Measurements from ENCODE around the gene RAD17.
"Not testable (repeated sequence)": the region's sequence is repeated elsewhere in the genome, so short reads cannot be mapped to it uniquely, and the experiment has no call there.

The RAD17 gene

GRCh38 chr5:69369340-69370121, at the start of gene RAD17, which contains the start of the genes AK6 and TAF9:
Gene RAD17, plus strand, starts transcription at chr5:69369818. Its CDS starts 2,391 bp downstream, at chr5:69372209.
Gene AK6, minus strand, starts transcription at chr5:69369520. Its CDS starts 30 bp downstream, at chr5:69369490.
Gene TAF9, minus strand, starts transcription at chr5:69369520. Its CDS starts 3,783 bp downstream, at chr5:69365737.
- peak; percentile 86 for DNase-seq

DNA sequence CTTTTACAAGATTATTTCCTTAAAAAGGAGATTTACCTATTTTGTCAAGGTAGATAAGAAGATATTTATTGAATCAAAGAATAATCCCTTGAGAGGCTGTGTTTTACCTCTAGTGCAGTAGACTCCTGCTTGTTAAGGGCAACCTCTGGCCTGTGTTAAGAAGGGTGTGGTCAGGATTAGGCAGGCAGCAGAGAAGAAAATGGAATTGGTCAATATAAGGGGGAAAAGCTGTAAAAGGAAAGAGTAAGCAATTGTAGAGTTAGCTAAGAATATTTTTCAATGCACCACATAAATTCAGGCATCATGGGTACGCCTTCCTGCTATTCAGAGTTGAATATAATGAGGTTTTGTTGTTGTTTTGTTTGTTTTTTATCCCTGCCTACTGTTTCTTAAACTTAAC, 43.3 kb upstream of the RAD17 start:
- DNase-seq, result no peak

DNA sequence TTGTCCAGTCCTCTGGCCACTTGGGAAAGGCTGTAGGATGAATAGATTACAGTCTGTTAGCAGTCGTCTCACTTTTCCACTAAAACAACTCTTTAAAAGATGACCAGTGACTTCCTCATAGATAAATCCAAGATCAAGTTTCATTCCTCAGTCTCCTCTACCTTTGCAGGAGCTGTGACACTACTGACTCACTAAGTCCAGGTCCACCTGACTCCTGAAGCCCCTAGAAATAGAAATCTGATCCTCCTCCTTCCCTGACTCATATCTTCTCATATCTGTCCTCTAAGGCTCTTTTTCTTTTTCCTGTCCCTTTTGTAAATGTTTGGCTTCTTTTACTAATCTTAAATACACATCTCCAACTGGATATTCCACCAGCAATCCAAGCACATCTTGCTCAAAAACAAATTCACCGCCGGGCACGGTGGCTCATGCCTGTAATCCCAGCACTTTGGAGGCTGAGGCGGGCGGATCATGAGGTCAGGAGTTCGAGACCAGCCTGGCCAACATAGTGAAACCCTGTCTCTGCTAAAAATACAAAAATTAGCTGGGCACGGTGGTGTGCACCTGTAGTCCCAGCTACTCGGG, 39.6 kb upstream of the RAD17 start:
- DNase-seq, result no peak

GRCh38 chr5:69331528-69332445, 37.8 kb upstream of the RAD17 start:
- no peak for DNase-seq

GRCh38 chr5:69333668-69334315, 35.8 kb upstream of the RAD17 start:
- not testable (repeated sequence) for DNase-seq

DNA sequence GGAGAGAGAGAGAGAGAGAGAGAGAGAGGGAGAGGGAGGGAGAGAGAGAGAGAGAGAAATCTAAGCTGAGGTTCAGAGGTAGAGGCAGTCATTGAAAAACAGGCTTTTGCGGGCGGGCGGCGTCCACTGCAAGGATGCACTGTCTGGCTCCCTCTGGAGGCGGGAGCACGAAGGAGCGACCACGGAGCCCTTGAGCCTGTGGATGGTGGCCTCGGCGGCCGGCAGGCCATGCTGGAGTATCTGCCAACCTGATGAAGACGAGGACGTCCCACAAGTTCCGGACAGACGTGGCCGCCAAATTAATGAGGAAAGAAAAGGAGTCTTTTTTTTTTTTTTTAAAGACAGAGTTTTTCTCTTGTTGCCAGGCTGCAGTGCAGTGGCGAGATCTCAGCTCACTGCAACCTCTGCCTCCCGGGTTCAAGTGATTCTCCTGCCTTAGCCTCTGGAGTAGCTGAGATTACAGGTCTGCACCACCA, 34.8 kb upstream of the RAD17 start:
- DNase-seq, result peak; percentile 75

- no peak for DNase-seq
These were observed 34.2 kb upstream of the RAD17 start for GRCh38 chr5:69335341-69335935.

DNA sequence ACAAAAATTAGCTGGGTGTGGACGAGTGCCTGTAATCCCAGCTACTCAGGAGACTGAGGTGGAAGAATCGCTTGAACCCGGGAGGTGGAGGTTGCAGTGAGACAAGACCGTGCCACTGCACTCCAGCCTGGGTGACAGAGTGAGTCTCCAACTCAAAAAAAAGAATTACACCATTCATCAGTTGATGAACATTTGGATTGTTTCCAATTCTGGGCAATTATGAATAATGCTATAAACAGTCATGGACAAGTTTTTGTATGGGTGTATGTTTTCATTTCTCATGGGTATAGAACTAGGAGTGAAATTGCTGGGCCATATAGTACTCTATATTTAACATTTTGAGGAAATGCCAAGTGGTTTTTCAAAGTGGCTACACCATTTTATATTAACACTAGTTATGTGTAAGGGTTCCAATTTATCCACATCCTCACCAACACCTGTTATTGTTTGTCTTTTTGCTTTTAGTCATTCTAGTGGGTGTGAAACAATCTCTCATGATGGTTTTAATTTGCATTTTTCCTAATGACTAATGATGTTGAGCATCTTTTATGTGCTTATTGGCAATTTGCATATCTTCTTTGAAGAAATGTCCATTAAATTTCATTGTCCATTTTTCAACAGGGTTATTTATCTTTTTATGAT, 28.0 kb upstream of the RAD17 start:
- DNase-seq, result no peak

GRCh38 chr5:69343083-69343482, 26.5 kb upstream of the RAD17 start:
- DNase-seq, result no peak

DNA sequence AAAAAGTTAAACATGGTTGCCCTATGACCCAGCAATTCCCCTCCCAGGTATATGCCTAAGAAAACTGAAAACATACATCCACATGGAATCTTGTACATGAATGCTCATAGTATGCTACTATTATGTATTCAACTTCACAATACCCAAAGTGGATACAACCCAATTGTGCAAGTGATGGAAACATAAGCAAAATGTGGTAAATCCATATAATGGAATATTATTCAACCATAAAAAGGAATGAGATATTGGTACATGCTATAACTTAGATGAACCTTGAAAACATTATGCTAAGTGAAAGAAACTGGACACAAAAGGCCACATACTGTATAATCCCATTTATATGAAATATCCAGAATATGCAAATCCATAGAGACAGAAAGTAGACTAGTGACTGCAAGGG, 19.0 kb upstream of the RAD17 start:
- DNase-seq, result no peak

DNA sequence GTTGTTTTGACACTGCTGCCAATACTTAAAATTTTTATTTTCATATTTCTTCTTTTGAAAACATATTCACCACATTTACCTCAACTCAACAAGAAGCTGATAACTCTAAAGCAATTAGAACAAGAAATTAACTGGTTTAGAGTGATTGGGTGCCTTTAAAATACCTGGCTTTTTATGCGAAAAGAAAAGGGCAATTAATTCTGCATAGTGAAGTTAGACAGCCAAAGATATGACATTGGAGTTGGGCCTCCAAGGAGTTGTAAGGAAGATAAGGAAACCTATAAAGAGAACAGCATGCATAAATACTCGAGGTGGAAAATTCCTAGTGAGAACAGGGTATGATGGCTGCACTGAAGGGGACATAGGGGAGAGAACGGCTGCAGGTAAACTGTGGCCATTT, 9.9 kb upstream of the RAD17 start:
- DNase-seq, result no peak

GRCh38 chr5:69360442-69360841, 9.2 kb upstream of the RAD17 start:
- no peak for DNase-seq

GRCh38 chr5:69364414-69364813, 5.2 kb upstream of the RAD17 start:
- DNase-seq, result no peak

GRCh38 chr5:69364850-69365249, 4.8 kb upstream of the RAD17 start:
- no peak for DNase-seq

DNA sequence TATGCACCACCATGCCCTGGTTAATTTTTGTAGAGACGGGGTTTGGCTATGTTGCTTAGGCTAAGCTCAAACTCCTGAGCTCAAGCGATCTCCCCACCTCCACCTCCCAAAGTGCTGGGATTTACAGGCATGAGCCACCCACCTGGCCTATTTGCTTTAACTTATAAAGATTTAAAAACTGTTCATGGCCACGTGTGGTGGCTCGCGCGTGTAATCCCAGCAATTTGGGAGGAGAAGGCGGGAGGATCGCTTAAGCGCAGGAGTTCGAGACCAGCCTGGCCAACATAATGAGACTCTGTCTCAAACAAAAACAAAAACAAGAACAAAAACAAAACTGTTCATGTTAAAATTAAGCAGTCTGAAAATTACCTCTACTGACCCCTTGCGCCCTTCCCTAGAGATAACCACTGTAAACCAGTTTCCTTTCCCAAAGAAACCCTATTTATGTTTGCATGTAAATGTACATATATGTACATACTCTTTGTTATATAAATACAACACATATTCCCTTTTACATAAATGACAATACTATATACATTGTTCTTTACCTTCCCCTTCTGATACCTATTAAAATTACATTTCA, 1.8 kb upstream of the RAD17 start:
- DNase-seq, result no peak

- DNase-seq, result peak; percentile 58
These were observed 919 bp upstream of the RAD17 start for GRCh38 chr5:69368458-69369339.

DNA sequence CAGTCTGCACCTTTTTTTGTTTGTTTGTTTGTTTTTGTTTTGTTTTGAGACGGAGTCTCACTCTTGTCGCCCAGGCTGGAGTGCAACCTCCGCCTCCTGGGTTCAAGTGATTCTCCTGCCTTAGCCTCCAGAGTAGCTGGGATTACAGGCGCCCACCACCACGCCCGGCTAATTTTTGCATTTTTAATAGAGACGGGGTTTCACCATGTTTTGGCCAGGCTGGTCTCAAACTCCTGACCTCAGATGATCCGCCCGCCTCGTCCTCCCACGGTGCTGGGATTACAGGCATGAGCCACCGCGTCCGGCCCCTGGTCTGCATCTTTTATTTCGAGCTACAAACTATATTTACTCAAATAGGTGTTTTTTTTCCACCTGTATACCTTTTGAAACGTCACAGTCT, 717 bp downstream of the RAD17 start:
- not testable (repeated sequence) for DNase-seq

DNA sequence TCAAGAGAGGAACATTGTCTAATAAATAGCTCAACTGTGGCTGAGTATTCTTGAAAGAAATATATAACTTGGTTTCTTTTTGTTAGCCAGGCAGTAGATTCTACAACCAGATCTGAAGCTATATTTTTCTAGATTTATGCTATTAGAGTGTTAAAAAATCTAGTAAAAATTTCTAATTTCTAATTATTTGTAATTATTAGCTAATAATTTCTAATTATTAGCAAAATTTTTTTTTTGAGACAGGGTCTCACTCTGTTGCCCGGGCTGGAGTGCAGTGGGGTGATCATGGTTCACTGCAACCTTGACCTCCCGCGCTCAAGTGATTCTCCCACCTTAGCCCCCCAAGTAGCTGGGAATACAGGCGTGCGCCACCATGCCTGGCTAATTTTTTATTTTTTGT, 2.8 kb downstream of the RAD17 start:
- DNase-seq, result no peak

GRCh38 chr5:69374911-69375446, 5.4 kb downstream of the RAD17 start:
- no peak for DNase-seq

DNA sequence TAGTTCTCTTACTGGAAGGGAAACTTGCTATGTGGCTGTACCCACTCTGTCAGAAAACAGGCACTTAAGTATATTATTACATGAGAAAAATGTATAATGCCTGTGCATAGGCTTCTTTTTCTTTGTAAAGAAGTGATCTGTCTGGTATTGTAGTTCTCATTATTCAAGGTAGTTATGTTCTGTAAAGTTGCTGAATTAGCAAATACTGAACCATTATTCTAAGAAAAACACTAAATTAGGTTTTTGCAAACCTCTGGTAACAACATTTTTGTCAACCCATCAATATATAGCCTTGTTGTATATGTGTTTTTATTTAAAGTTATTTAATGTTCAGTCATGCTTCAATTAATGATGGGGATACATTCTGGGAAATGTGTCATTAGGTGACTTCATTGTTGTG, 8.8 kb downstream of the RAD17 start:
- DNase-seq, result no peak

All from NCI-H2029 (cell line).